Right atrium auricular region (tissue), 2 donors: ENCODE results near the gene ATP5PO. TPM values are rescaled to one million over a fixed set of nuclear protein-coding genes. Genes with fewer than 3 reads are reported as not detected.

ENCODE experiments used
- DNase-seq: peaks from one replicate; pipeline ENCODE4 v3.0.0-alpha.2; 2019; ENCODE audit warnings: low spot score
- H3K27ac ChIP-seq, 2 donors: fragments of 200-600 bp; sonication (generic); 1 replicate in 1 of 2; 2 replicates in 1 of 2; pipeline ENCODE4 v1.5.1; 2016 to 2019
- H3K27me3 ChIP-seq, 2 donors: fragments of 200-600 bp; sonication (generic); one replicate each; pipeline versions ENCODE4 v1.5.1 to v1.6.0; 2017 to 2019
- H3K36me3 ChIP-seq: fragments of 200-600 bp; sonication (generic); one replicate; pipeline ENCODE4 v1.5.1; 2016
- H3K4me1 ChIP-seq, 2 donors: fragments of 200-600 bp; sonication (generic); one replicate each; pipeline versions ENCODE4 v1.5.1 to v1.6.0; 2017 to 2019
- H3K4me3 ChIP-seq, 2 donors: fragments of 200-600 bp; sonication (generic); 1 replicate in 1 of 2; 2 replicates in 1 of 2; pipeline ENCODE4 v1.5.1; 2017 to 2019; ENCODE audit warnings: mild to moderate bottlenecking in 1 of 2, moderate library complexity in 1 of 2
- H3K9me3 ChIP-seq, 2 donors: fragments of 200-600 bp; sonication (generic); one replicate each; pipeline ENCODE4 v1.5.1; 2019
- total RNA-seq, 2 donors: library from RNA; depleted of rRNA; stranded (reverse); fragments of >200 nt; gene quantifications; one replicate each; pipeline ENCODE4 v1.1.0, GENCODE V29; 2016
- TF ChIP-seq, protein P1 (sequence below), 2 donors: fragments of 200-600 bp; sonication (generic); IDR thresholded peaks; one replicate each; pipeline ENCODE4 v1.5.1; 2019; ENCODE audit warnings: antibody characterized with exemption in 2 of 2

ATP5PO gene
- total RNA-seq, 2 donors from 2014 or later, result 593 to 693 TPM

DNA sequence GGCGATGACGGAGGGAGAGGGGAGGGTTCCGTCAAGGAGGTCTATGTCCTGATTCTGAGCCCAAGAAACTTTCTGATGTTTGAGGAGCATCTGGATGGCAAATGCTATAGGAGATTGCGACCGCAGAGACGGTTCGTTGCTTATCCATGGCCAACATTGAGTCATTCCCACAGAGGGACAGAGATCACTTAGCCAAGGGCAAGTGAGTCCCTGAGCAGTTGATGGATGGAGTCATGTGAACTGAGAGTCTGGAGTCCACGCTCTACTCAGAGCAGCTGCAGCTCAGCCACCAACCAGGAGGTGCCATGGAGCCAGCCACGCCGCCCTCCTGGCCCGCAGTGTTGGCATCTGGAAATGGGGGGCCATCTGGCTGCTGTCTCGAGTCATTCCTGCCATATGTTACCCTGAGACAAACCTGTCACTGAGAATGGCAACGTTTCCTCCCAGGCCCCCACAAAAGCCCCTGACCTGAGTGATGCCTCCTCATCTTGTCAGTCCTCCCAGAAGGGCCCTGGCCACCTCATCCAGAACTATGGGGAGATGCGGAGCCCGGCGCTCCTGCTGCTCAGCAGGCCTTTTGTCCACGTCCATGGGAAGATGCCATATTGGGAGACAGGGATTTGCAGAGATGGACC is 58.6 kb downstream of the ATP5PO start:
- Histone ChIP-seq H3K27ac (no peak overlapping the region), H3K9me3 (no peaks in the 10 kb centered on the region), H3K4me3 (no peak overlapping the region), H3K27me3 (no peaks in the 10 kb centered on the region), H3K4me1 (no peaks in the 10 kb centered on the region), H3K36me3 (no peaks in the 10 kb centered on the region)
- no peak for DNase-seq
- TF ChIP-seq, protein P1, sequence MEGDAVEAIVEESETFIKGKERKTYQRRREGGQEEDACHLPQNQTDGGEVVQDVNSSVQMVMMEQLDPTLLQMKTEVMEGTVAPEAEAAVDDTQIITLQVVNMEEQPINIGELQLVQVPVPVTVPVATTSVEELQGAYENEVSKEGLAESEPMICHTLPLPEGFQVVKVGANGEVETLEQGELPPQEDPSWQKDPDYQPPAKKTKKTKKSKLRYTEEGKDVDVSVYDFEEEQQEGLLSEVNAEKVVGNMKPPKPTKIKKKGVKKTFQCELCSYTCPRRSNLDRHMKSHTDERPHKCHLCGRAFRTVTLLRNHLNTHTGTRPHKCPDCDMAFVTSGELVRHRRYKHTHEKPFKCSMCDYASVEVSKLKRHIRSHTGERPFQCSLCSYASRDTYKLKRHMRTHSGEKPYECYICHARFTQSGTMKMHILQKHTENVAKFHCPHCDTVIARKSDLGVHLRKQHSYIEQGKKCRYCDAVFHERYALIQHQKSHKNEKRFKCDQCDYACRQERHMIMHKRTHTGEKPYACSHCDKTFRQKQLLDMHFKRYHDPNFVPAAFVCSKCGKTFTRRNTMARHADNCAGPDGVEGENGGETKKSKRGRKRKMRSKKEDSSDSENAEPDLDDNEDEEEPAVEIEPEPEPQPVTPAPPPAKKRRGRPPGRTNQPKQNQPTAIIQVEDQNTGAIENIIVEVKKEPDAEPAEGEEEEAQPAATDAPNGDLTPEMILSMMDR (IDR thresholded peaks at IDR 0.05), result no peak

DNA sequence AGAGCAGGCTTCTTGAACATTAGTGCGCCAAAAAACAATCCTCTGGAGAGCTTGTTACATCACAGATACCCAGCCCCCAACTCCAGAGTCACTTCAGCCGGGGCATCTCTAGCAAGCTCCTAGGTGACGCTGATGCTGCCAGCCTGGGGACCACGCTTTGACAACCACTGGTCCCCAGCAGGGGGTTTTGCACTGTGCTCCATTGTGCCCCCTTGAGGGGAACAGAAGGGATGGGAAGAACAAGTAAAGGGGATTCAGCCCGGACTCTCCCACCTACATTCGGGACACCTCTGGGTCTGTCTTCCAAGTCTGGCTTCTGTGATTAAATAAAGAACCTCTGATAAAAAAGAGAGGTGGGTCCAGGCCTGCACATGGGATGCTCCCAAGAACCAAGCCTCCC is 60.4 kb downstream of the ATP5PO start:
- TF ChIP-seq, protein P1 (IDR thresholded peaks at IDR 0.05), result no peak
- H3K4me3 ChIP-seq, result no peak overlapping the region
- H3K36me3 ChIP-seq, result no peaks in the 10 kb centered on the region
- no peak overlapping the region for H3K27ac ChIP-seq
- DNase-seq, result no peak
- H3K27me3 ChIP-seq, result no peaks in the 10 kb centered on the region
- no peaks in the 10 kb centered on the region for H3K9me3 ChIP-seq
- no peaks in the 10 kb centered on the region for H3K4me1 ChIP-seq

DNA sequence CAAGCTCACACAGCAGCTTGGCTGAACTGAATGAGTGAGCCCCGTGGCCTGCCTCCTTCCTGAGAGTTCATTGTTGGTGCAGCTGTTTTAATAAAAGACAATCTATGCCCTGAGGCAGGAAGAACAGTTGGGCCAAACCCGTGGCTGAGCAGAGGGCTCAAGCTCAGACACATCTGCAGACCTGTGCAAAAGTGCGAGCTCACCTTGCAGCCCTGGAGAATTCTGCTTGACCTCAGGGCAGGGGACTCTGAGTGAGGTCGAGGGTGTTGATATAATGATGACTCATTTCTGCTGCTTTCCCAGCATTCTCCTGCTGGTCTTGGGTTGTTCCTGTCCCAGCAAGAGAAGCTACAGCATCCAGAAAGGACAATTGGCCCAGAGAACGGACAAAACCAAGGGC is 61.0 kb downstream of the ATP5PO start:
- H3K36me3 ChIP-seq, result no peaks in the 10 kb centered on the region
- H3K9me3 ChIP-seq, result no peaks in the 10 kb centered on the region
- DNase-seq, result no peak
- H3K4me1 ChIP-seq, result no peaks in the 10 kb centered on the region
- H3K27ac ChIP-seq, result no peak overlapping the region
- TF ChIP-seq, protein P1 (IDR thresholded peaks at IDR 0.05), result no peak
- no peaks in the 10 kb centered on the region for H3K27me3 ChIP-seq
- no peak overlapping the region for H3K4me3 ChIP-seq

Other genes with a start within 250 kb of the ATP5PO start
- 10 to 100 TPM; 18.8 to 30.4 TPM for gene MRPS6, start 157.8 kb upstream of the ATP5PO start, total RNA-seq
- gene SLC5A3, start 157.8 kb upstream of the ATP5PO start, total RNA-seq, result 1 to 10 TPM; 4.4 to 4.6 TPM